Astrocyte of the cerebellum (primary cell): ENCODE data around the gene SLCO2A1.

Experiments used
- DNase-seq: peaks from one replicate; pipeline ENCODE4 v3.0.0-alpha.2; 2011; ENCODE audit warnings: low read depth
- H3K4me3 ChIP-seq: 2 replicates; pipeline ENCODE4 v1.5.1; 2011; ENCODE audit warnings: mild to moderate bottlenecking, low read depth, low read length, moderate library complexity
- CTCF ChIP-seq: IDR thresholded peaks from 2 replicates; pipeline ENCODE4 v1.5.1; 2012; ENCODE audit warnings: low read length, low read depth, moderate library complexity, mild to moderate bottlenecking; ENCODE audit errors: missing control alignments
- in situ Hi-C: cut with HindIII; loops from 2 replicates; pipeline ENCODE4 v1.10.0; 2017; ENCODE audit warnings: low sequenced_read_pairs

Gene SLCO2A1

GRCh38 chr3:133887803-133888703, 141.7 kb downstream of the SLCO2A1 start:
- no peak for TF ChIP-seq CTCF
- no peak for DNase-seq
- in situ Hi-C loops, result no loop called here
- H3K4me3 ChIP-seq, result no peak overlapping the region

GRCh38 chr3:133887074-133887802, 142.5 kb downstream of the SLCO2A1 start:
- DNase-seq, result no peak
- H3K4me3 ChIP-seq, result no peak overlapping the region
- TF ChIP-seq CTCF, result no peak
- in situ Hi-C loops, result no loop called here

DNA sequence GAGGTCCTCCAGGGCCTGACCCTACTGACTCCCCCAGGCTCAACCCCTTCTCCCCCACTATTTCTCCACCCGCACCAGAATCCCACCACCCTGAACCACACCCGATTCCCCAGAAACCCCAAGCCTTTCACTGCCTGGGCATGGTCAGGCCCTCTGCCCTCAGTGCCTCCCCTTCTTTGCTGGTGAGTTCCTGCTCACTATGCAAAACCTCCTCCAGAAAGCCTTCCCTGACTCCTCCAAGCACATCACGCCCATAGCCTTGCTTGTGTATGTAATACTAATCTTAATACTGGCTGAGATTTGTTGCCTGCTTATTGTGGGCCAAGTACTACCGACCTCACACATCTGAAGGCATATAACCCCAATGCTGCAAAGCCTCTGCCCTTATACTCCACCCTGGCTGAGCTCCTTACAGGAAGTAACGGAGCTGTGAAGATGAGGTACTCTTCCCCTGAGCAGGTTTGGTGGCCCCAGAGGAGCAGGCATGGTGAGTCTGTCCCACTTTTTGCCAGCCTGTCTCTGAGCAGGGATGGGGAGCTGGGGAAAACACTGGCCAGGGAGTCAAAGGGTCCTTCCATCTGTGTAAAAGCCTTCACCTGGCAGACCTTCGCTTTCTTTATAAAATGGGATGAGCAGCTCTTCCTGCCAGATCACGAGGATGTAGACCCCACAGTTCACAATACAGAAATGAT, 143.5 kb downstream of the SLCO2A1 start:
- in situ Hi-C loops, result no loop called here
- no peak overlapping the region for H3K4me3 ChIP-seq
- TF ChIP-seq CTCF, result no peak
- no peak for DNase-seq

DNA sequence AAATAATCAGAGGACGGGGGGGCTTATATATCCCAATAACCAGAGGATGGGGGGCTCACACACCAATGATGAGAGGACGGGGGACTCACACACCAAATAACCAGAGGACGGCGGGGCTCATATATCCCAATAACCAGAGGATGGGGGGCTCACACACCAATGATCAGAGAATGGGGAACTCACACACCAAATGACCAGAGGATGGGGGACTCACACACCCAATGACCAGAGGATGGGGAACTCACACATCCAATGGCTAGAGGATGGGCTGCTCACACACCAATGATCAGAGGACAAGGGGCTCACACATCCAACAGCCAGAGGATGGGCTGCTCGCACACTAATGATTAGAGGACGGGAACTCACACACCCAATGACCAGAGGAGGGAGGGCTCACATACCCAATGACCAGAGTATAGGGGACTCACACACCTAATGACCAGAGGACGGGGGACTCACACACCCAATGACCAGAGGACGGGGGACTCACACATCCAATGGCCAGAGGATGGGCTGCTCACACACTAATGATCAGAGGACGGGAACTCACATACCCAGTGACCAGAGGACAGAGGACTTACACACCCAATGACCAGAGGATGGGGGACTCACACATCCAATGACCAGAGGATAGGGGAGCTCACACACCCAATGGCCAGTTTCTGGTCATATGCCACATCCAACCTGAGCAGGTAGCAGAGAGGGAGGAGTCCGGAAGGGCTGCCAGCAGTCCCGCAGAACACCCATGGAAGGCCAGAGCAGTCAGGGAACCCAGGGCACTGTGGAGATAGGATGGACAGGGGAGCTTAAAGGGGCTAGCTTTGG, 144.6 kb downstream of the SLCO2A1 start:
- in situ Hi-C loops, result no loop called here

GRCh38 chr3:133884054-133884886, 145.5 kb downstream of the SLCO2A1 start:
- TF ChIP-seq CTCF, result no peak
- no peak overlapping the region for H3K4me3 ChIP-seq
- in situ Hi-C loops, result no loop called here
- no peak for DNase-seq

More for the DNA sequence above, 144.6 kb downstream of the SLCO2A1 start:
- H3K4me3 ChIP-seq, result no peak overlapping the region
- TF ChIP-seq CTCF, result no peak
- DNase-seq, result no peak
